K562 (cell line): ENCODE measurements around the gene ZW10. TPM values are rescaled to one million over a fixed set of nuclear protein-coding genes. Genes with fewer than 3 reads are reported as not detected.

Experiments
- CBX1 ChIP-seq: sonication (generic); IDR thresholded peaks from 2 replicates; pipeline ENCODE4 v1.6.1; 2016; ENCODE audit warnings: antibody characterized with exemption, low read depth, mild to moderate bottlenecking
- FIP1L1 ChIP-seq: fragments of 200-400 bp; formaldehyde crosslinking; IDR thresholded peaks from 2 replicates; pipeline ENCODE4 v1.6.1; 2018; ENCODE audit warnings: mild to moderate bottlenecking, low read depth, low read length; ENCODE audit not compliant: poor library complexity, severe bottlenecking
- IFI16 ChIP-seq: fragments of 250-450 bp; sonication (Bioruptor Pico); IDR thresholded peaks from 2 replicates; pipeline ENCODE4 v2.1.2; 2022; ENCODE audit warnings: mild to moderate bottlenecking, inconsistent platforms
- MED1 ChIP-seq: sonication (generic); formaldehyde crosslinking; IDR thresholded peaks from 2 replicates; pipeline ENCODE4 v1.8.1; 2023; ENCODE audit warnings: missing genetic modification reagents, borderline replicate concordance
- MTA3 ChIP-seq: fragments of 450-650 bp; formaldehyde crosslinking; IDR thresholded peaks from 2 replicates; pipeline ENCODE4 v1.6.1; 2017; ENCODE audit warnings: mild to moderate bottlenecking, borderline replicate concordance
- PTTG1 ChIP-seq: fragments of 450-650 bp; IDR thresholded peaks from 2 replicates; pipeline ENCODE4 v1.6.1; 2016; ENCODE audit warnings: low read depth, mild to moderate bottlenecking, missing genetic modification characterization, missing compliant biosample characterization
- SFPQ ChIP-seq: fragments of 200-400 bp; formaldehyde crosslinking; IDR thresholded peaks from 2 replicates; pipeline ENCODE4 v1.6.1; 2017; ENCODE audit warnings: mild to moderate bottlenecking, low read depth, low read length, moderate library complexity
- SNRNP70 ChIP-seq: fragments of 200-400 bp; formaldehyde crosslinking; optimal IDR thresholded peaks from 2 replicates; pipeline ENCODE3; 2017; ENCODE audit warnings: low read depth, low read length
- SRSF3 ChIP-seq: fragments of 200-400 bp; formaldehyde crosslinking; IDR thresholded peaks from 2 replicates; pipeline ENCODE4 v1.6.1; 2016; ENCODE audit warnings: mild to moderate bottlenecking, low read length, moderate library complexity; ENCODE audit not compliant: insufficient read depth
- polyA plus RNA-seq, 8 experiments: library from polyadenylated mRNA; depleted of rRNA in 4 of 8; stranded (reverse) in 5 of 8; unstranded in 3 of 8; fragments of >200 nt; fragmentation: Nextera tagmentation in 2 of 8; fragmentation: Illumina TruSeq in 1 of 8; extraction: Ambion mirVana in 2 of 8; extraction: Trizol in 1 of 8; gene quantifications; 2 replicates each; pipeline versions ENCODE4 v1.2.1 to v1.2.3, GENCODE V29; 2011 to 2014; ENCODE audit warnings: inconsistent platforms in 1 of 8, missing spikeins in 1 of 8
- total RNA-seq, 7 experiments: library from RNA; depleted of rRNA in 6 of 7; stranded (reverse); fragments of >200 nt in 6 of 7; fragmentation: Illumina TruSeq in 2 of 7; extraction: Trizol in 2 of 7; gene quantifications; 2 replicates each; pipeline versions ENCODE4 v1.2.1 to v1.2.3, GENCODE V29; 2011 to 2021; ENCODE audit warnings: low replicate concordance in 1 of 7
- TF ChIP-seq, protein P1 (sequence below): sonication (generic); formaldehyde crosslinking; IDR thresholded peaks from 2 replicates; pipeline ENCODE4 v1.8.1; 2023; ENCODE audit warnings: mild to moderate bottlenecking, missing genetic modification reagents
- TF ChIP-seq, protein P2 (sequence below): fragments of 450-650 bp; IDR thresholded peaks from 2 replicates; pipeline ENCODE4 v1.6.1; 2016

Gene ZW10
- total and polyA plus RNA-seq, 9 of the 15 experiments (the other 6 are each of a cell fraction or from before 2014, with no cell fraction given) = 9.4 to 37.7 (median 25.0) TPM

DNA sequence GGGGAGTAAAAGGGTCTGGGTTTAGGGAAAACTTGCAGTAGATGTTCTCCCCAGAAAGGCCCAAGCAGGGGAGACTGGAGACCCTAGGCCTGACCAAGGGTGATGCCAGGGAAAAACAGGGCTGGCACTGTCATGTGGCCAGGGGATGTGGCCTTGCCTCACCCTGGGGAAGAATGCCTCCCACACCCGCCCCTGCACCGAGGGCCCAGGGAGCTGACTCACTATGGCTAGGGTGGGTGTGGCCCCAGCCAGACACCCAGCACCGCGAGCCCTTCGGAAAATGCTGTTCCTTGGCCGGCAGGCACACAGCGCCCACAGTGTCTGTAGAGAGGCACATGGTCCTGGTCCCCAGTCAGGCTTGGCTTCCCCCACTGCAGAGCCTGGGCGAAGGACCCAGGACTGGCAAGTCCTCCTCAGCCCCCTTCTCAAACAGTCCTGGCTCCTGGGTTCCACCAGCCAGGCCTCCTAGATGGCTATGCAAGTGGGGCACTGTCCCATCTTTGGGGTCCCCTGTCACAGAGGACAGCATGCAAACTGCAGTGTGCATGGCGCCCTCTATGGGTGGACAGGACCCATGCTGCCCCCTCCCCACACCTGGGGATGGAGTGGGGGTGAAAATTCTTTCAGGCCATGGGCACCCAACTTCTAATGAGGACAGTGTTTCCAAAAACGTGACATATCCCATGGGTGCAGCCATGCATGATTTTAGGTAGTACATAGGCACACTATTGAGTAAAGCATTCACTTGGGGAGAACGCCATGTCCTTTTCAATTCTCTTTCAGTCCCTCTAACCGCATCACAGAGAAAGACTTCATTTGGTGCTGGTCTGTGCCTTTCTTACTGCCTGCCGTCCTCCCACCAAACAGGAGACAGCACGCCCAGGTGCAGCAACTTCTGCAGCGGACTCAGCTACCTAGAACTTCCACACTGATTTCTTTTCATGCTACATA, 82.6 kb downstream of the ZW10 start (continued):
- TF ChIP-seq CBX1 (peak; percentile 57; the same call in 1 of the 2 replicates), MED1 (CRISPR knock-in tag) (no peak), SNRNP70 (no peak), FIP1L1 (no peak), PTTG1 (tag) (no peak), MTA3 (peak; percentile 87), SRSF3 (no peak), IFI16 (no peak), SFPQ (no peak)
- TF ChIP-seq, protein P1, sequence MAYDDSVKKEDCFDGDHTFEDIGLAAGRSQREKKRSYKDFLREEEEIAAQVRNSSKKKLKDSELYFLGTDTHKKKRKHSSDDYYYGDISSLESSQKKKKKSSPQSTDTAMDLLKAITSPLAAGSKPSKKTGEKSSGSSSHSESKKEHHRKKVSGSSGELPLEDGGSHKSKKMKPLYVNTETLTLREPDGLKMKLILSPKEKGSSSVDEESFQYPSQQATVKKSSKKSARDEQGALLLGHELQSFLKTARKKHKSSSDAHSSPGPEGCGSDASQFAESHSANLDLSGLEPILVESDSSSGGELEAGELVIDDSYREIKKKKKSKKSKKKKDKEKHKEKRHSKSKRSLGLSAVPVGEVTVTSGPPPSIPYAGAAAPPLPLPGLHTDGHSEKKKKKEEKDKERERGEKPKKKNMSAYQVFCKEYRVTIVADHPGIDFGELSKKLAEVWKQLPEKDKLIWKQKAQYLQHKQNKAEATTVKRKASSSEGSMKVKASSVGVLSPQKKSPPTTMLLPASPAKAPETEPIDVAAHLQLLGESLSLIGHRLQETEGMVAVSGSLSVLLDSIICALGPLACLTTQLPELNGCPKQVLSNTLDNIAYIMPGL (CRISPR knock-in tag) = no peak; the same call in 1 of the 2 replicates
- TF ChIP-seq, protein P2, sequence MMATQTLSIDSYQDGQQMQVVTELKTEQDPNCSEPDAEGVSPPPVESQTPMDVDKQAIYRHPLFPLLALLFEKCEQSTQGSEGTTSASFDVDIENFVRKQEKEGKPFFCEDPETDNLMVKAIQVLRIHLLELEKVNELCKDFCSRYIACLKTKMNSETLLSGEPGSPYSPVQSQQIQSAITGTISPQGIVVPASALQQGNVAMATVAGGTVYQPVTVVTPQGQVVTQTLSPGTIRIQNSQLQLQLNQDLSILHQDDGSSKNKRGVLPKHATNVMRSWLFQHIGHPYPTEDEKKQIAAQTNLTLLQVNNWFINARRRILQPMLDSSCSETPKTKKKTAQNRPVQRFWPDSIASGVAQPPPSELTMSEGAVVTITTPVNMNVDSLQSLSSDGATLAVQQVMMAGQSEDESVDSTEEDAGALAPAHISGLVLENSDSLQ = 0 out of 2 replicates have a peak, but pooled peaks have one; percentile 40
